ENCODE data around the gene TGFBR3. TPM values are rescaled to one million over a fixed set of nuclear protein-coding genes. Genes with fewer than 3 reads are reported as not detected.

TGFBR3 gene
- total RNA-seq, 1 experiment from 2014 or later: 2.4 TPM

GRCh38 chr1:91766883-91767282, 119.1 kb downstream of the TGFBR3 start:
- Histone ChIP-seq H3K4ac (ENCODE audit: low read depth, low read length) (no peak overlapping the region), H3K9me3 (ENCODE audit: control insufficient read depth, low read depth, low read length) (no peaks in the 10 kb centered on the region), H3K27ac (ENCODE audit: insufficient read length, low read depth, low read length) (no peak overlapping the region), H4K5ac (ENCODE audit: insufficient read length, low read depth, low read length) (no peak overlapping the region), H3K4me1 (ENCODE audit: insufficient read depth, low read length) (no peaks in the 10 kb centered on the region), H4K20me1 (ENCODE audit: control insufficient read depth, insufficient read depth, insufficient read length) (no peaks in the 10 kb centered on the region), H3K79me1 (ENCODE audit: insufficient read depth, low read depth, low read length, poor library complexity, severe bottlenecking) (no peaks in the 10 kb centered on the region), H3K14ac (ENCODE audit: insufficient read depth, low read length) (no peak overlapping the region), H2AK5ac (ENCODE audit: insufficient read length, low read length) (no peak overlapping the region), H4K91ac (ENCODE audit: insufficient read length, low read depth, low read length) (no peak overlapping the region), H3K18ac (ENCODE audit: insufficient read length, low read depth, low read length) (no peak overlapping the region), H2AFZ (ENCODE audit: low read length) (no peak overlapping the region), H2BK15ac (ENCODE audit: low read depth, low read length) (no peak overlapping the region), H2BK12ac (ENCODE audit: insufficient read length, low read depth, low read length) (no peak overlapping the region), H3K9ac (ENCODE audit: extremely low read depth, insufficient read length, low read length) (no peak overlapping the region), H3K79me2 (ENCODE audit: insufficient read depth, low read length) (no peaks in the 10 kb centered on the region), H2BK20ac (ENCODE audit: low read depth, low read length, poor library complexity, severe bottlenecking) (no peak overlapping the region), H3K23ac (ENCODE audit: insufficient read length, low read depth, low read length) (no peak overlapping the region), H2BK5ac (ENCODE audit: insufficient read length, low read length) (no peak overlapping the region), H3K23me2 (ENCODE audit: insufficient read length, low read depth, low read length, poor library complexity, severe bottlenecking) (no peaks in the 10 kb centered on the region), H3K56ac (ENCODE audit: insufficient read length, low read depth, low read length) (no peak overlapping the region), H2BK120ac (ENCODE audit: low read depth, low read length, poor library complexity, severe bottlenecking) (no peak overlapping the region), H4K8ac (replicated peaks; ENCODE audit: insufficient read length, low read depth, low read length) (no peak overlapping the region), H3T11ph (ENCODE audit: low read length) (no peak overlapping the region), H3K27me3 (ENCODE audit: insufficient read depth, low read length) (no peaks in the 10 kb centered on the region), H3K4me2 (ENCODE audit: insufficient read depth, insufficient read length, low read length) (no peak overlapping the region)
- no peaks in the 10 kb centered on the region for H3K36me3 Mint-ChIP-seq (ENCODE audit: insufficient read depth in 1 of 3, low read depth in 3 of 3)
- no peaks in the 10 kb centered on the region; a peak in 1 of 5 replicates for H3K9me3 Mint-ChIP-seq
- peaks cover 22 to 28% of the 10 kb centered on the region in 2 experiments for H3K4me1 Mint-ChIP-seq
- no peak for TF ChIP-seq CTCF (conservative IDR thresholded peaks at IDR 0.05)
- no peaks in the 10 kb centered on the region; the same call in 1 of the 2 replicates for H3K27me3 Mint-ChIP-seq (ENCODE audit: low read depth)
- DNase-seq: no peak
- H3K4me3 Mint-ChIP-seq: no peak overlapping the region
- WGBS (ENCODE audit: extremely low coverage, insufficient read length, low lambda C conversion rate): no CpG with 5 or more reads among the region's 5 CpGs
- peak overlapping the region in 2 of 3 experiments; percentile 28 to 55; a peak in 1 of 7 replicates for H3K27ac Mint-ChIP-seq
